ENCODE data around the gene BACH1.
A peak's percentile ranks its signal among the peaks of the same experiment; 100 is the strongest.

Gene BACH1

GRCh38 chr21:29297483-29298347 lies 1.0 kb upstream of the BACH1 start:
- H3K9ac ChIP-seq (ENCODE audit: low read length): no peak overlapping the region
- no peaks in the 10 kb centered on the region for H3K36me3 ChIP-seq (ENCODE audit: control insufficient read depth, insufficient read depth, low read length)
- H3K4me3 ChIP-seq (ENCODE audit: low read length): peak overlapping the region; percentile 62
- no peak overlapping the region for H3K27ac ChIP-seq (ENCODE audit: low read depth, low read length)
- peaks cover 8% of the 10 kb centered on the region for H3K4me1 ChIP-seq (ENCODE audit: control insufficient read depth, insufficient read depth, low read length)
- H3K27me3 ChIP-seq (ENCODE audit: control insufficient read depth, insufficient read depth, low read length): no peaks in the 10 kb centered on the region

DNA sequence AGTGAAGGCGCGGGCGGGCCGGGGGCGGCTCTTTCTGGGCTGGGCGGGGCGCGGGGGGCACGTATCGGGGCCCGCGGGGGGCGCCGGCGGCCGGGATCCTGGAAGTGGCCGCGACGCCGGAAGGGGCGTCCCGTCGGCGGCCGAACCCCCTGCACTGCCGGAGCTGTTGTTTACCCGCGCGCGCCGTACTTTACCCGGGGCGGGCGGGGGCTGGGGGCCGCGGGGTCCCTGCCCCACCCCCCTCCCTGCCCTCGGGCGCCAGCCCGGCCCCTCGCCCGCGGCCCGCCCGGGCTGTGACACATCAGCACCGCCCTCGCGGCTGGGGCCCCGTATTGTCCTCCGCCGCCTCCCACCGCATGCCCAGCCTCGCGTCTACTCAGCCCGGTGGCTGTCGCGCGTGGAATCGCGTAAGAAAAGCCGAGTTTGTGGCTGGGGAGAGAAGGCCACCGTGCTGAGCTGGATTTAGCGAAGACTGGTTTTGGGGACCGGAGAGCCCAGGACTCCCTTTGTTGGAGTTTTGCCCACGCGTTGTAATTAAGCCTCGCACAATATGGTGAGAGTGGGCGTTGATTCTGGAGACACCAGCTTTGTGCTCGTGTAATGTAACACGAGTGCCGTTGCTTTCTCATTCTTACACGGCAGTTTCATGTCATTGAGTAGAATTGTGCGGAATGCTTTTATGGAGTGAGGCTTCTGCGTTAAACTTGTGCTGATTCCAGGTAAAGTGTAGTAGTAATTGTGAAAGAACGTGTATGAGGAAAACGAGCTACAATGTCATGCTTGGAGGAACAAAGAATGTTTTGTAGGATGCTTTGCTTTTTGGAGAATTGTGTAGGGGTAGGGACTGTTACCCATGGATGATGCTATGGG lies 559 bp downstream of the BACH1 start:
- Histone ChIP-seq H3K9ac (ENCODE audit: low read length) (peak overlapping the region; percentile 66), H3K27me3 (ENCODE audit: control insufficient read depth, insufficient read depth, low read length) (no peaks in the 10 kb centered on the region), H3K4me3 (ENCODE audit: low read length) (peak overlapping the region; percentile 84), H3K4me1 (ENCODE audit: control insufficient read depth, insufficient read depth, low read length) (peaks cover 10% of the 10 kb centered on the region), H3K36me3 (ENCODE audit: control insufficient read depth, insufficient read depth, low read length) (no peaks in the 10 kb centered on the region), H3K27ac (ENCODE audit: low read depth, low read length) (peak overlapping the region; percentile 89)

- Histone ChIP-seq H3K27ac (ENCODE audit: low read depth, low read length) (peak overlapping the region; percentile 89), H3K9ac (ENCODE audit: low read length) (no peak overlapping the region), H3K36me3 (ENCODE audit: control insufficient read depth, insufficient read depth, low read length) (no peaks in the 10 kb centered on the region), H3K4me3 (ENCODE audit: low read length) (peak overlapping the region; percentile 84), H3K4me1 (ENCODE audit: control insufficient read depth, insufficient read depth, low read length) (peaks cover 11% of the 10 kb centered on the region), H3K27me3 (ENCODE audit: control insufficient read depth, insufficient read depth, low read length) (no peaks in the 10 kb centered on the region)
These were observed 1.4 kb downstream of the BACH1 start for GRCh38 chr21:29299916-29300806.

- peaks cover 14% of the 10 kb centered on the region for H3K4me1 ChIP-seq (ENCODE audit: control insufficient read depth, insufficient read depth, low read length)
- H3K4me3 ChIP-seq (ENCODE audit: low read length): peak overlapping the region; percentile 84
- H3K27me3 ChIP-seq (ENCODE audit: control insufficient read depth, insufficient read depth, low read length): no peaks in the 10 kb centered on the region
- no peak overlapping the region for H3K9ac ChIP-seq (ENCODE audit: low read length)
- H3K27ac ChIP-seq (ENCODE audit: low read depth, low read length): peak overlapping the region; percentile 89
- H3K36me3 ChIP-seq (ENCODE audit: control insufficient read depth, insufficient read depth, low read length): no peaks in the 10 kb centered on the region
These were observed 2.1 kb downstream of the BACH1 start for GRCh38 chr21:29300807-29301138.

- Histone ChIP-seq H3K27me3 (ENCODE audit: control insufficient read depth, insufficient read depth, low read length) (no peaks in the 10 kb centered on the region), H3K36me3 (ENCODE audit: control insufficient read depth, insufficient read depth, low read length) (no peaks in the 10 kb centered on the region), H3K27ac (ENCODE audit: low read depth, low read length) (peak overlapping the region; percentile 64), H3K4me1 (ENCODE audit: control insufficient read depth, insufficient read depth, low read length) (peaks cover 14% of the 10 kb centered on the region), H3K4me3 (ENCODE audit: low read length) (no peak overlapping the region), H3K9ac (ENCODE audit: low read length) (no peak overlapping the region)
These were observed 3.0 kb downstream of the BACH1 start for GRCh38 chr21:29301691-29302090.

DNA sequence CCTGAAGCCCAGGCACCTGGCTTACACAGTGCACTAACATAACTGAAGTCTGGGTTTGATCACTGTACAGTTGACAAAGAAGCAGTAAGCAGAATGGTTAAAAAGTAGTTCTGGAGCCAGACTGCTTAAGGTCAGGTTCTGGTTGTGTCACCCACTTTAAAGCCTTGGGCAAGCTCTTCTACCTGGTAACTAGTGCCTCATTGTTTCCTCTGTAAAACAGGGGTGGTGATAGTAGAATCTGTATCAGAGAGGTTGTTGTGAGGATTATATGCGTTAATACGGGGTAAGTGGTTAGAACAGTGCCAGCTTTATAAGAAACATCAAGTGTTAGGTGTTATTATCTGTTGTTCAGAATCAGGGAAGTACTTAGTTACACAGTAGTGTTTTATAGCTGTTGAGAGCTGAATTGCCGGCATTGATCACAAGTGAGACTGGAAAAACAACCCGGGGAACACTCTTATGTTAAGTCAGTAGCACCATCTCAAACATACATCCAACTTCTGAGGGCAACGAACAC lies 3.7 kb downstream of the BACH1 start:
- Histone ChIP-seq H3K4me3 (ENCODE audit: low read length) (peak overlapping the region; percentile 22), H3K9ac (ENCODE audit: low read length) (no peak overlapping the region), H3K4me1 (ENCODE audit: control insufficient read depth, insufficient read depth, low read length) (peaks cover 18% of the 10 kb centered on the region)

GRCh38 chr21:29303288-29303687 lies 4.6 kb downstream of the BACH1 start:
- Histone ChIP-seq H3K27ac (ENCODE audit: low read depth, low read length) (peak overlapping the region; percentile 11), H3K36me3 (ENCODE audit: control insufficient read depth, insufficient read depth, low read length) (no peaks in the 10 kb centered on the region), H3K4me1 (ENCODE audit: control insufficient read depth, insufficient read depth, low read length) (peaks cover 19% of the 10 kb centered on the region), H3K27me3 (ENCODE audit: control insufficient read depth, insufficient read depth, low read length) (no peaks in the 10 kb centered on the region), H3K9ac (ENCODE audit: low read length) (no peak overlapping the region), H3K4me3 (ENCODE audit: low read length) (no peak overlapping the region)

More for the DNA sequence above, 3.7 kb downstream of the BACH1 start:
- Histone ChIP-seq H3K27me3 (ENCODE audit: control insufficient read depth, insufficient read depth, low read length) (no peaks in the 10 kb centered on the region), H3K27ac (ENCODE audit: low read depth, low read length) (peak overlapping the region; percentile 64), H3K36me3 (ENCODE audit: control insufficient read depth, insufficient read depth, low read length) (no peaks in the 10 kb centered on the region)

GRCh38 chr21:29304597-29304996 lies 5.9 kb downstream of the BACH1 start:
- Histone ChIP-seq H3K36me3 (ENCODE audit: control insufficient read depth, insufficient read depth, low read length) (no peaks in the 10 kb centered on the region), H3K4me1 (ENCODE audit: control insufficient read depth, insufficient read depth, low read length) (peaks cover 21% of the 10 kb centered on the region), H3K27me3 (ENCODE audit: control insufficient read depth, insufficient read depth, low read length) (no peaks in the 10 kb centered on the region), H3K27ac (ENCODE audit: low read depth, low read length) (no peak overlapping the region), H3K9ac (ENCODE audit: low read length) (no peak overlapping the region), H3K4me3 (ENCODE audit: low read length) (no peak overlapping the region)

DNA sequence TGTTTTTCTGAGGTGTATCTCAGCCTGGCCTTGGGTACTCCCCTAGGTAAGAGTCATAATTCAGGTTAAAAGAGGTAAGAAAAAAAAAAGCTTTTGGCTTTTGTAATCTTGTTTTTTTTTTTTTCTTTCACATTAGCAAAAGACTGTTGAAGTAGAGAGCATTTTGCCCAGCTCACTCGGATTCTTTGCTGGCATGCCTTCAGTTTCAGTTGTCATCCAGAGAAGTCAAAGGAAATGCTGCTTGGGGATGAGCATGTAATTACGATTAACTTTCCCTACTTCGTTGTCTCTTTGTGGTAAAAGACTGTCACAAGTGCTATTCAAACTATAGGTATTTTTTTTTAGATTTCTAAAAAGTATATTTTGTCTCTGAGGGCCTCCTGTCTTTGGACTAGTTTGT lies 6.3 kb downstream of the BACH1 start:
- H3K4me1 ChIP-seq (ENCODE audit: control insufficient read depth, insufficient read depth, low read length): peaks cover 21% of the 10 kb centered on the region
- H3K27ac ChIP-seq (ENCODE audit: low read depth, low read length): peak overlapping the region; percentile 40
- H3K4me3 ChIP-seq (ENCODE audit: low read length): no peak overlapping the region
- no peaks in the 10 kb centered on the region for H3K36me3 ChIP-seq (ENCODE audit: control insufficient read depth, insufficient read depth, low read length)
- H3K27me3 ChIP-seq (ENCODE audit: control insufficient read depth, insufficient read depth, low read length): no peaks in the 10 kb centered on the region
- no peak overlapping the region for H3K9ac ChIP-seq (ENCODE audit: low read length)

DNA sequence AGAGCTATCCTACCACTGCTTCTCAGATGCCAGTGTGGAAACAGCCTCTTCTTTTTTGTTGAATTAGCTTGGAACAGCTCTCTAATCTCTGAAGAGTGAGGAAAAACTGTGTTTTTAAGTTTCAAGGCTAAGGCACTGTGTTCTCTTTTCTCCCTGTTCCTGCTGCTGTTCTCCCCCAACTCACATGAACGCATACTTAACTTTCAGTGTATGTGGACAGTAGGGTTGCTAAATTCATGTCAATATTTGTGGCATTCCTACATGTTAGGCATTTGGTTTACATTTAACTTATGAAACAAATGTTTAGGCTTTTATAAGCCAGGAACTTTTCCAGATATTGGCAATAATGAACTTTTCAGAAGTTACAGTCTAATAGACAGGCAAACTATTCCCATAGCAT lies 6.8 kb downstream of the BACH1 start:
- H3K4me1 ChIP-seq (ENCODE audit: control insufficient read depth, insufficient read depth, low read length): peaks cover 21% of the 10 kb centered on the region
- H3K9ac ChIP-seq (ENCODE audit: low read length): no peak overlapping the region

GRCh38 chr21:29306920-29307319 lies 8.2 kb downstream of the BACH1 start:
- Histone ChIP-seq H3K4me3 (ENCODE audit: low read length) (no peak overlapping the region), H3K36me3 (ENCODE audit: control insufficient read depth, insufficient read depth, low read length) (no peaks in the 10 kb centered on the region), H3K9ac (ENCODE audit: low read length) (no peak overlapping the region), H3K27ac (ENCODE audit: low read depth, low read length) (no peak overlapping the region), H3K27me3 (ENCODE audit: control insufficient read depth, insufficient read depth, low read length) (no peaks in the 10 kb centered on the region), H3K4me1 (ENCODE audit: control insufficient read depth, insufficient read depth, low read length) (peaks cover 19% of the 10 kb centered on the region)

More for the DNA sequence above, 6.8 kb downstream of the BACH1 start:
- Histone ChIP-seq H3K4me3 (ENCODE audit: low read length) (no peak overlapping the region), H3K36me3 (ENCODE audit: control insufficient read depth, insufficient read depth, low read length) (no peaks in the 10 kb centered on the region), H3K27me3 (ENCODE audit: control insufficient read depth, insufficient read depth, low read length) (no peaks in the 10 kb centered on the region), H3K27ac (ENCODE audit: low read depth, low read length) (peak overlapping the region; percentile 40)

All from rectal smooth muscle tissue (tissue), 1 donor.